Peyer's patch (tissue), 4 donors: Measurements from ENCODE around the gene ST8SIA1.

ENCODE experiments used
- POLR2A ChIP-seq, 2 donors: fragments of 450-650 bp; IDR thresholded peaks; one replicate each; pipeline ENCODE4 v1.5.1; 2017; ENCODE audit warnings: antibody characterized with exemption in 2 of 2, mild to moderate bottlenecking in 2 of 2, moderate library complexity in 2 of 2
- TF ChIP-seq, protein P1 (sequence below), 6 experiments: fragments of 450-650 bp in 4 of 6; fragments of 200-600 bp in 2 of 6; sonication (generic) in 1 of 6; IDR thresholded peaks; one replicate each; pipeline ENCODE4 v1.5.1; 2017 to 2019; ENCODE audit warnings: antibody characterized with exemption in 6 of 6, mild to moderate bottlenecking in 3 of 6, moderate library complexity in 1 of 6

DNA sequence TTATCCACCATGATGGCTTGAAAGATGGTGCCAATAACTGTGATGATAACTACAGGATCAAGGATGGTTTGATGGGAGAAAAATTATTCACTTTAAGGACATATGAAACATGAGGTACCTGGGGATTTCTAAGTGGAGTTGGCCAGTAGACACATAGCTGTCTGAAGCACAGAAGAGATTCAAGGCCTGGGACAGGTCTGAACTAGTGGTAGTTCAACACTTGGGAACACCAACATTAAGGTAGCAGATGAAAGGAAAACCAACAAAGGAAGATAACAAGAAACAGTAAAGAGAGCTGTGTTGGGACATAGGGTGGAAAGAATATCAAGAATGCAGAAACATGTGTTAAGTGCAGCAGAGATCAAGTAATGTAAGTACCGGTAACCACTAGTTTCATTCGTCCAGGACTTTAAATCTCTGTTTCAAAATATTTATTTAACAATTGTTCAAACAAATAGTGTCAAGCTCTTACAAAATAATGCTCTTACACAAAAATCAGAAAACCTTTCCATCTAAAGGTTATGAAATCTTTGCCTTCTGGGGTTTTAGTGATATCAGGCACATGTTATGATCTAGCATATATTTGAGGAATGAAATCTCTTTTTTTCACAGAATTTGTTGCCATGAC is 104.7 kb downstream of the ST8SIA1 start:
- TF ChIP-seq, protein P1, sequence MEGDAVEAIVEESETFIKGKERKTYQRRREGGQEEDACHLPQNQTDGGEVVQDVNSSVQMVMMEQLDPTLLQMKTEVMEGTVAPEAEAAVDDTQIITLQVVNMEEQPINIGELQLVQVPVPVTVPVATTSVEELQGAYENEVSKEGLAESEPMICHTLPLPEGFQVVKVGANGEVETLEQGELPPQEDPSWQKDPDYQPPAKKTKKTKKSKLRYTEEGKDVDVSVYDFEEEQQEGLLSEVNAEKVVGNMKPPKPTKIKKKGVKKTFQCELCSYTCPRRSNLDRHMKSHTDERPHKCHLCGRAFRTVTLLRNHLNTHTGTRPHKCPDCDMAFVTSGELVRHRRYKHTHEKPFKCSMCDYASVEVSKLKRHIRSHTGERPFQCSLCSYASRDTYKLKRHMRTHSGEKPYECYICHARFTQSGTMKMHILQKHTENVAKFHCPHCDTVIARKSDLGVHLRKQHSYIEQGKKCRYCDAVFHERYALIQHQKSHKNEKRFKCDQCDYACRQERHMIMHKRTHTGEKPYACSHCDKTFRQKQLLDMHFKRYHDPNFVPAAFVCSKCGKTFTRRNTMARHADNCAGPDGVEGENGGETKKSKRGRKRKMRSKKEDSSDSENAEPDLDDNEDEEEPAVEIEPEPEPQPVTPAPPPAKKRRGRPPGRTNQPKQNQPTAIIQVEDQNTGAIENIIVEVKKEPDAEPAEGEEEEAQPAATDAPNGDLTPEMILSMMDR (IDR thresholded peaks at IDR 0.05), result no peak
- no peak for TF ChIP-seq POLR2A (IDR thresholded peaks at IDR 0.05)
